HUDEP-2 (cell line): ENCODE data around the gene GALNS.

Source experiments
- DNase-seq, 76 experiments: peaks; one replicate each; lab custom pipeline; 2025; ENCODE audit not compliant: unreplicated experiment in 76 of 76; lab: John Stamatoyannopoulos, UW

Gene GALNS

GRCh38 chr16:88861359-88861758, 4.6 kb upstream of the GALNS start:
- no peak for DNase-seq

DNA sequence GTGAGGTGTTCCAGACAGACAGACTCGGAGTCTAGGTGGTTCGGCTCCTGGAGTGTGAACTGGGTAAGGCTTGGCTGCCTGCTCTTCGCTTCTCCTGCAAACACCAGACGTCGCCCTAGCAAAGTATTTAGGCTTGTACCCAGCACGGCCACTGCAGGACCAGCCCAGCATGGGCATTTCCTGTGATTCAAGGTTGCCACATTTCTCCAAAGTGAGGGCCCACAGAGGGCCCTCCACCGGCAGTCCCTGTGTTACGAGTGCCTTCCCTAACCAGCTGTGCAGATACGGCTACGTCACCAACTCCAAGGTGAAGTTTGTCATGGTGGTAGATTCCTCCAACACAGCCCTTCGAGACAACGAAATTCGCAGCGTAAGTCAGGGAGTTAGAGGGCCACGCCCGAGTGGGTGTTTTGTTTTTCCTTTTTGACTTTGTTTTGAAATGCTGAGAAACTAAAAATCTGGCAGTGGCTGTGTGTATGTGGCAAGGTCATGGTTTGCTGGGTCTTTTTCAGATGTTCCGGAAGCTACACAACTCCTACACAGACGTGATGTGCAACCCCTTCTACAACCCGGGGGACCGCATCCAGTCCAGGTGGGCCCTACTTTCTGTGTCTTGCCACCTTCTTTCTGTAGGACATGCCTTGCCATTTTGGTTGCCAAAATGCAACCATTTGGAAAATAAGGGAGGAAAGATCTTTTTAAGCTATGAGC, 2.8 kb upstream of the GALNS start:
- no peak for DNase-seq

DNA sequence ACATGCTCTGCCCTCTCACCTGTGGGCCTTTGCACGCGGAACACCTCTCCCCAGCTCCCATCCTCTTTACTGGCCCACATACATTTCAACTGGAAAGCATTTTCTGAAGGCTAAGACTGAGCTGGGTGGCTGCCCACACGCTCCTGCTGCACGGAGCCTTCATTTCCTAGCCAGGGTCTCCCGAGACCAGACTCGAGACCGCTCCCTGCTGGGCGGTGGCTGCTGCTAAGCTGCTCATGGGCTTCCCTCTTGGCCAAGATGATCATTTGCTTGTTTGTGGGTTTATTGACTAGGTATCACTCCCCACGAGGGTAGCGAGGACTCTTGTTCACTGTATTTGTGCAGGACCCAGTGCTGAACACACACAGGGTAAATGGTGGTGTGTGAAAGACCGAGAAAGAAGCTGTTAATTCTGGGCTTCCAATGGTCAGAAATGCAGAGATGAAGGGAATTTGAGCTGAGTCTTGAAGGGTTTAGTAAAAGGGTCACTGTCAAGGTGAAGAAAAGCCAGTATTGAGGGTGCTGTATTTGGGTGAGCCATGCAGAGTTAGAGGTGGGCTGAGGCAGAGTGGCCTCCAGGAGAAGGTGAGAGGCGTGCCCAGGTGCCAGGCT, 1.1 kb upstream of the GALNS start:
- peak in 73 of 76 experiments; percentile 15 to 81 (median 60) for DNase-seq

GRCh38 chr16:88856122-88856827, 472 bp downstream of the GALNS start:
- DNase-seq, result no peak

GRCh38 chr16:88855736-88856121, 1.0 kb downstream of the GALNS start:
- no peak for DNase-seq

GRCh38 chr16:88855176-88855575, 1.6 kb downstream of the GALNS start:
- DNase-seq, result no peak

GRCh38 chr16:88854306-88855111, 2.2 kb downstream of the GALNS start:
- peak in 1 of 76 experiments; percentile 6 for DNase-seq

GRCh38 chr16:88853325-88853941, 3.3 kb downstream of the GALNS start:
- no peak for DNase-seq

GRCh38 chr16:88851616-88852015, 5.1 kb downstream of the GALNS start:
- no peak for DNase-seq

GRCh38 chr16:88850531-88851199, 6.1 kb downstream of the GALNS start:
- no peak for DNase-seq

- DNase-seq, result no peak
Observed at GRCh38 chr16:88848557-88848956, 8.2 kb downstream of the GALNS start.

GRCh38 chr16:88847654-88848053, 9.1 kb downstream of the GALNS start:
- no peak for DNase-seq

- no peak for DNase-seq
Observed at GRCh38 chr16:88846088-88846487, 10.7 kb downstream of the GALNS start.

DNA sequence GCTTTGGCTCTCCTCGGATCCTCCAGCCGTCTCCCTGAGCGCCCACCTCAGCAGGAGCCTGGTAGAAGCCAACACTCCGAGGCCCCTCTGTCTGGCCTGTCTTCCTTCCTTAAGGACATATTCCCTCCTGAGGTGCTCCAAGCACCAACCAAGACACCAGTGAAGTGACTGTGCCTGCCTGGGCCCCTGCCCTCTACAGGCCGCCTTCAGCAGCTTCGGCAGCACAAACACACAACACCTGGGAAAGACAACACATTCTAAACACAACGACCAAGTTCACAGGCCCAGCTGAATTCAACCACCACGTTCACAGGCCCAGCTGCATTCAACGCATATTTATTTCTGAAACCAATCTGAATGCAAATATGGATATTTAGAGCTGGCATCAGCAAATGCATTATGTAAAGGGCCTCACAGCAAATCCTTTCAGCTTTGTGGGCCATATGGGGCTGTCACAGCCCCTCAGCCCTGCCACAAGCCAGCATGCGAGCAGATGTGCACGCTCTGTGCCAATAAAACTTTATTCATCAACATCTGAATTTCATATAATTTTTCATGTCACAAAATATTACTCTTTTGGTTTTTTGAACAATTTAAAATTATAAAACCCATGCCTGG, 12.2 kb downstream of the GALNS start:
- DNase-seq, result peak in 1 of 76 experiments; percentile 5

DNA sequence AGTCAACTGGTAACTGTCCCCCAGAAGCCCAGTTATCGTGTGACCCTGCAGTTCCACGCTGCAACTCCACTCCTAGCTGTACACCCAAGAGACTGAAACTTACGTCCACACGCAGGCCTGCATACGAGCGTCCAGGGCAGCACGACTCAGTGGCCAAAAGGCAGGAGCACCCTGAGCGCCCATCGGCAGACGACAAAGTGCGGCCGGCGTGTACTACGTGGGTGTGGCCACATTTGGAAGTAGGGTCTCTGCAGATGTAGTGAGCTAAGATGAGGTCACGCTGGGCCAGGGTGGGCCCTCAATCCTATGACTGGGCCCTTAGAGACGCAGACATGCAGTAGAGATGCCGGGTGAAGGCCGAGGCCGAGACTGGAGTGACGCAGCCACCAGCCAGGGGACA, 13.5 kb downstream of the GALNS start:
- no peak for DNase-seq

DNA sequence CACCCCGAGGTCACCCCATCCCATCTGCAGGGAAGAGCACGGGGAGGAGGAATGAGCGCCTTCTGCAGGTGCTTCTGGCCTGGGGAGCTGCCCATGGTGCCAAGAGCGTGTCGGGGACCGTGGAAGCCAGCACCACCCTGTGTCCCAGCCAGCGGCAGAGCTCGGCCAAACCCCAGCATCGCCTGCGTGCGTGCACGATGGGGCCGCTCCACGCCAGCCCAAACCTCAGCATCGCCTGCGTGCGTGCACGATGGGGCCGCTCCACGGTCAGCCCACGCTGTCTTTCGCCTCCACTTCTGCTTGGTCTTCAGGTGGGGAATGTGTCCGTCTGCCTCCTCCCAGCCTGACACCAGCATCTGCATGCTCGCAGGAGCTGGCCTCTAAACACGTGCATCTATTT, 13.9 kb downstream of the GALNS start:
- no peak for DNase-seq

DNA sequence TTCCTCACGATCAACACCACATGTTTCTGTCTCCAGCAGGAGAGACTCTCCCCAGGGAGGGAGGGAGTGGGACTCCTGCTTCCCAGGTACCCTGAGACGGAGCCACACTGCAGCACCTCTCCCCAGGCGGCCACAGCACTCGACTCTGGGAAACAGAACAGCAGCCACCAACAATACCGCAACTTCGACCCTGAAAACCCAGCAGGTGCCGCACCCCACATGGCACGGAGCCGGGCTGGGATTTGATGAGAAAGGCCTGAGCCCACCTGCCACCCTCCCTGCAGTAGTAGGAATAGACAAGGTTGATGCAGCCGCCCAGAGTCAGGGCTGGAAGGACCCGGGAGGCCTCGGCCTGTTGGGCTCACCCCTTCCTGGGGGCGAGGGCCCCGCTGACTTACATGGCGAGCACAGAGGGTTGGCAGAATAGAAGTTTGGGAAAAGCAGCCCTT, 14.4 kb downstream of the GALNS start:
- DNase-seq, result no peak

- no peak for DNase-seq
Observed at GRCh38 chr16:88841521-88842307, 15.0 kb downstream of the GALNS start.
